ENCODE results near the gene CXCR4. TPM values are rescaled to one million over a fixed set of nuclear protein-coding genes. Genes with fewer than 3 reads are reported as not detected.

Gene CXCR4
- total and polyA plus RNA-seq, 2 of the 4 experiments (the other 2 are of a cell fraction), result not detected

- no peak overlapping the region for H3K23ac ChIP-seq (ENCODE audit: low read depth, low read length)
- no peak overlapping the region for H2BK20ac ChIP-seq (ENCODE audit: low read depth, low read length)
- no peak overlapping the region for H3K4me2 ChIP-seq (ENCODE audit: low read depth, low read length)
- ChIA-PET CTCF (no interaction called here), POLR2A (ENCODE audit: unreplicated experiment) (no interaction called here)
- intact Hi-C loops (cut with micrococcal nuclease) (no loop called here), dilution Hi-C loops (cut with HindIII; ENCODE audit: low sequenced_read_pairs, unreplicated experiment) (no loop called here), in situ Hi-C loops (cut with MboI; ENCODE audit: low sequenced_read_pairs) (no loop called here)
- no peak overlapping the region for H3K4ac ChIP-seq (ENCODE audit: low read depth, low read length)
- H3K9me1 ChIP-seq (ENCODE audit: insufficient read depth, low read length), result no peaks in the 10 kb centered on the region
- no peaks in the 10 kb centered on the region for H4K20me1 ChIP-seq (ENCODE audit: insufficient read depth, low read length)
- no peaks in the 10 kb centered on the region for H3K9me3 ChIP-seq (ENCODE audit: control insufficient read depth, insufficient read depth, low read length)
- H3K79me1 ChIP-seq (ENCODE audit: low read depth in 1 of 2, low read length in 2 of 2), result no peaks in the 10 kb centered on the region
- H2BK15ac ChIP-seq (ENCODE audit: low read depth, low read length), result no peak overlapping the region
- no peak overlapping the region for H3K4me3 ChIP-seq (ENCODE audit: insufficient read depth, low read depth, low read length)
- no peak overlapping the region for H4K5ac ChIP-seq (ENCODE audit: low read depth, low read length)
- no peak for DNase-seq
- H4K8ac ChIP-seq (ENCODE audit: low read depth in 2 of 2, low read length in 2 of 2), result no peak overlapping the region
- no CpG with 5 or more reads among the region's 3 CpGs for WGBS, 2 experiments (ENCODE audit: extremely low coverage in 2 of 2, insufficient read length in 1 of 2)
- H4K91ac ChIP-seq (ENCODE audit: insufficient read depth, low read depth, low read length), result no peak overlapping the region
- H2AFZ ChIP-seq (replicated peaks; ENCODE audit: low read length, poor library complexity), result no peak overlapping the region
- H2BK5ac ChIP-seq (ENCODE audit: low read depth, low read length, poor library complexity, severe bottlenecking), result no peak overlapping the region
- TF ChIP-seq POLR2A (IDR thresholded peaks at IDR 0.05; ENCODE audit: low read depth, low read length), result no peak
- no peak for TF ChIP-seq SMC3 (IDR thresholded peaks at IDR 0.05; ENCODE audit: low read depth, low read length)
- no peak for TF ChIP-seq RAD21 (IDR thresholded peaks at IDR 0.05; ENCODE audit: low read length)
- no peak for TF ChIP-seq MAZ (IDR thresholded peaks at IDR 0.05; ENCODE audit: borderline replicate concordance, low read depth, low read length)
- TF ChIP-seq MXI1 (IDR thresholded peaks at IDR 0.05; ENCODE audit: borderline replicate concordance, low read depth, low read length), result no peak
- no peak for TF ChIP-seq CEBPB (IDR thresholded peaks at IDR 0.05; ENCODE audit: low read depth, low read length)
- TF ChIP-seq BHLHE40 (IDR thresholded peaks at IDR 0.05; ENCODE audit: low read depth, low read length), result no peak
- TF ChIP-seq CHD1 (IDR thresholded peaks at IDR 0.05; ENCODE audit: low read depth, low read length), result no peak
- no peak for TF ChIP-seq FOS (IDR thresholded peaks at IDR 0.05; ENCODE audit: low read depth, low read length)
- TF ChIP-seq MAFK (IDR thresholded peaks at IDR 0.05; ENCODE audit: low read depth, low read length), result no peak
- no peak for TF ChIP-seq RCOR1 (IDR thresholded peaks at IDR 0.05; ENCODE audit: insufficient replicate concordance, low read length)
- TF ChIP-seq RFX5 (IDR thresholded peaks at IDR 0.05; ENCODE audit: low read depth, low read length), result no peak
- TF ChIP-seq, protein P1, sequence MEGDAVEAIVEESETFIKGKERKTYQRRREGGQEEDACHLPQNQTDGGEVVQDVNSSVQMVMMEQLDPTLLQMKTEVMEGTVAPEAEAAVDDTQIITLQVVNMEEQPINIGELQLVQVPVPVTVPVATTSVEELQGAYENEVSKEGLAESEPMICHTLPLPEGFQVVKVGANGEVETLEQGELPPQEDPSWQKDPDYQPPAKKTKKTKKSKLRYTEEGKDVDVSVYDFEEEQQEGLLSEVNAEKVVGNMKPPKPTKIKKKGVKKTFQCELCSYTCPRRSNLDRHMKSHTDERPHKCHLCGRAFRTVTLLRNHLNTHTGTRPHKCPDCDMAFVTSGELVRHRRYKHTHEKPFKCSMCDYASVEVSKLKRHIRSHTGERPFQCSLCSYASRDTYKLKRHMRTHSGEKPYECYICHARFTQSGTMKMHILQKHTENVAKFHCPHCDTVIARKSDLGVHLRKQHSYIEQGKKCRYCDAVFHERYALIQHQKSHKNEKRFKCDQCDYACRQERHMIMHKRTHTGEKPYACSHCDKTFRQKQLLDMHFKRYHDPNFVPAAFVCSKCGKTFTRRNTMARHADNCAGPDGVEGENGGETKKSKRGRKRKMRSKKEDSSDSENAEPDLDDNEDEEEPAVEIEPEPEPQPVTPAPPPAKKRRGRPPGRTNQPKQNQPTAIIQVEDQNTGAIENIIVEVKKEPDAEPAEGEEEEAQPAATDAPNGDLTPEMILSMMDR (conservative IDR thresholded peaks at IDR 0.05; ENCODE audit: low read depth, low read length), result no peak
- no peak for TF ChIP-seq ELK1 (IDR thresholded peaks at IDR 0.05; ENCODE audit: borderline replicate concordance, low read depth, low read length)
- TF ChIP-seq, protein P2, sequence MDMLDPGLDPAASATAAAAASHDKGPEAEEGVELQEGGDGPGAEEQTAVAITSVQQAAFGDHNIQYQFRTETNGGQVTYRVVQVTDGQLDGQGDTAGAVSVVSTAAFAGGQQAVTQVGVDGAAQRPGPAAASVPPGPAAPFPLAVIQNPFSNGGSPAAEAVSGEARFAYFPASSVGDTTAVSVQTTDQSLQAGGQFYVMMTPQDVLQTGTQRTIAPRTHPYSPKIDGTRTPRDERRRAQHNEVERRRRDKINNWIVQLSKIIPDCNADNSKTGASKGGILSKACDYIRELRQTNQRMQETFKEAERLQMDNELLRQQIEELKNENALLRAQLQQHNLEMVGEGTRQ (IDR thresholded peaks at IDR 0.05; ENCODE audit: low read depth, low read length), result no peak
- TF ChIP-seq NFE2L2 (IDR thresholded peaks at IDR 0.05; ENCODE audit: low read depth, low read length), result no peak
- H3K27ac ChIP-seq (ENCODE audit: insufficient read depth, low read length), result no peak overlapping the region
- H2AK5ac ChIP-seq (ENCODE audit: low read depth, low read length), result no peak overlapping the region
- ATAC-seq (ENCODE audit: low read depth), result no peak
- no TSS peak for BruUV-seq (replicated peaks)
- no peak overlapping the region for H2AK9ac ChIP-seq (replicated peaks; ENCODE audit: low read depth, low read length, poor library complexity)
- H3K18ac ChIP-seq (ENCODE audit: low read depth, low read length), result no peak overlapping the region
- H2BK120ac ChIP-seq (ENCODE audit: low read depth, low read length), result no peak overlapping the region
- H3K36me3 ChIP-seq (ENCODE audit: control insufficient read depth, insufficient read depth, low read length), result no peaks in the 10 kb centered on the region
- peaks cover 8% of the 10 kb centered on the region for H3K27me3 ChIP-seq (ENCODE audit: control insufficient read depth, insufficient read depth, low read length)
- no peak overlapping the region for H3K9ac ChIP-seq (ENCODE audit: low read depth, low read length)
- H3K14ac ChIP-seq (replicated peaks; ENCODE audit: low read depth, low read length), result no peak overlapping the region
- H3K56ac ChIP-seq (ENCODE audit: extremely low read depth, insufficient read depth, low read length), result no peak overlapping the region
- H3K4me1 ChIP-seq (ENCODE audit: control insufficient read depth, insufficient read depth, low read length), result no peaks in the 10 kb centered on the region
These were observed 12.1 kb upstream of the CXCR4 start for GRCh38 chr2:136130045-136130444.
